Measurements from ENCODE around the gene NFAM1.

Gene NFAM1

DNA sequence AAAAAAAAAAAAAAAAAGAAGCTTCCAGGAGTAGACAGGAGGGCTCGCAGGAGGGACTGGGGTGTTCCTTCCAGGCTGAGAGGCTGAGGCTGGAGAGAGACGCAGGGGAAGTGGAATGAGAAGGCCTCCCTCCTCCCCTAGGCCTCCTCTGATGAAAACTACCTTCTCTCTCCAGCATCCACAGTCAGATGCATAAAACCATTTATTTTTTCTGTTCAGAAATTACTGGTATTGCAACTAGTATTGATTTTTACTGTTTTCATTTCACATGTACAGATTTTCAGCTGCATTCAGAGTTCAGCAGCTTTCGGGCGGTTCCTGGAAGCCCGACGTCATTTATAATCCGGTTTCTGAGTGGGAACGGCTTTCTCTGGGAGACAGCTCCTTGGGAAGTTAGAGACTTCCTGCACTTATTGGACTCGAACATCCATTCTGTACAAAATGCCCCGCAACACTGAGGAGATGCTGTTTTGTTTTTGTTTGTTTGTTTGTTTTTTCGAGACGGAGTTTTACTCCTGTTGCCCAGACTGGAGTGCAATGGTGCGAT is 6.9 kb upstream of the NFAM1 start:
- no peak for DNase-seq

DNA sequence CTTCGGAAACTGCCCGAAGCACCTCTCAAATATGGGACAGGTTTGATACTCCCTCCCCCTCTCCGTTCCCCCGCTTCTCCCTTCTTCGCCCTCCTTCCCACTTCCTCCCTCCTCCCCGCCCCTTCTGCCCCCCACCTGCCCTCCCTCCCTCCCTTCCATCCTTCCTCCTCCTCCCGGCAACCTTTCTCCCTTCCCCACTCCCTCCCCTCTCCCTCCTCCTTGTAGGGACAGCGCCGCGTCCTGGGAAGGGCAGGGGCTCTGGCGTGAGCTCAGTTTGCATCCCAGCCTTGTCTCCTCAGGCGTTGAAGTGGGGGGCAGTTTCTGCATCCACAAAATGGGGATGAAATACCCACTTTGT is 6.1 kb upstream of the NFAM1 start:
- DNase-seq = no peak

DNA sequence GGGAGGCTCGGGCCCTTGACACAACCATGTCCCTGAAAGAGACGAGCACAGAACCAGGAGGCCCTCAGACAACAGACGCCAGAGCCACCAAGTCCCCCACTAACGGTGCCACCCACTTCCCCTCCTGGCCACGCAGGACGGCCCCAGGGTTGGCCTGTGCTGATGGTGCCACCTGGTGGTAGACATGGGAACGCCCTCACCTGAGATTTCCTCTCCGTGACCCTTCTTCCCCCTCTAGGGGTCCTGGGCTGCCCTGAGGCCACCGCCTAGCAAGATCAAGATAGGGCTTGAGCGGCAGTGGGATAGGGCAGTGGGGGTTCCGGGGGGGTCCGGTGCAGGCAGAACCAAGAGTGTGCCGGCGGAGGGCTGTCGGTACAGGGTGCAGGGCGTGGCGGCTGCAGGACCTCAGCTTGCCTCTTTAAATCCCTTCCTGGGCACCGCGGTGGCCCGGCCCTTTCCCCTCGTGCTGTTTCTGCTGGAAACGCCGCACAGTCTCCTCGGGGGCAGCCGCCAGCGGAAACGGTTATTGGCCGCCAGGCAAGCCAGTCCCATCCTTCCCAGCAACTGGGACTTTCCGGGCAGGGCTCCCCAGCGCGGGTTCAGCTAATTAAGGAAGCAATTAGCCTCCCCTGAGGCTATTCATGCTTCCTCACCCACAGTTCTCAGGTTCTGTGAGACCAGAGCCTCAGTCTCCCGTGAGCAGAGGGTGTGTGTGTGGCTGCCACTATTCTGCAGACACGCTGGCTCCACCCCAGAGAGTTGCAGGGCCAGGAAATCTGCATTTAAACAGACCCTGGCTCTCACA is 5.5 kb upstream of the NFAM1 start:
- DNase-seq = peak; percentile 90

DNA sequence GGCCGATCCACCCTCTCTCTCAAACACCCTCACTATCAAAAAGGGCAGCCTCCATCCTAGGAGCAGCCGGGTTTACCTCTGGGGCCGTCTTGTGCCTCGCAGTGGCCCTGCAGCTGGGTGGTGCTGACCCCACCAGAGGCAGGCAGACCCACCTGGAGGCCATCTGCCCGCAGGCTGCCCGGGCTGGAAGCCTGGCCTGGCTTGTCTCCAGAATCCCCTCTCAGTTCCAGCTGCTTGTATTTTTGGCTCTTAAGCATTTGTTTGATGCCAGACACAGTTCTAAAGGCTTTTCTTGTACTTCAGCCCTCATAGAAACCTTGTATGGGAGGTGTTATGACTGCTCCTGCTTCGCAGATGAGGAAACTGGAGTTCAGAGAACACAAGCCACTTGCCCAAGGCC is 4.2 kb upstream of the NFAM1 start:
- no peak for DNase-seq

DNA sequence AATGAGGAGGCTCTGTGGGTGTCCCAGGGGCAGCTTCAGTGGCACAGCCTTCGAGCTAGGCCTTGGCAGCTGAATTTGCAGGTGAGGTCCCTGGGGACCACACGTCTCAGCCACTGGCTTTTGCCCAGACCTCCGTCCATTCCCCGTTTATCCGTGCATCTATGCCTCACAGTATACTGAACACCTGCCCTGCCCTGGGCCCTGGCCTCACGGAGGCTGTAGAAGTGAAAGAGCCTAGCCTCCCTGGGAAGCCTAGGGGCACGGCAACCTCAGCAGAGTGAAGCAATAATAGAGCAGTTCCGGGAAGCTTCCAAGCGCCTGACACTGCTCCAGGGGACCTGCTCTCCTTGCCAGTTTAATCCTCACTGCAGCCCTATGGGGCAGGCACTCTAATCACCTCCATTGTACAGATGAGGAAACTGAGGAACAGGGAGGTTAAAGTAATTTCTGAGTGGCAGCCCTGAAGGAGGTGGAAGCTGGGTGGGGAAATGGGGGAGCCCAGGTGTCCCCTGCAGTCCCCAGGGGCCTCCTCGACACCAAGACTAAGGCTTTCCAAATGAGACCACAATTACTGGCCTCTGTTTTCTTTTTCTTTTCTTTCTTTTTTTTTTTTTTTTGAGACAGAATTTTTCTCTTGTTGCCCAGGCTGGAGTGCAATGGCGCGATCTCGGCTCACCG is 2.7 kb upstream of the NFAM1 start:
- DNase-seq = peak; percentile 54

DNA sequence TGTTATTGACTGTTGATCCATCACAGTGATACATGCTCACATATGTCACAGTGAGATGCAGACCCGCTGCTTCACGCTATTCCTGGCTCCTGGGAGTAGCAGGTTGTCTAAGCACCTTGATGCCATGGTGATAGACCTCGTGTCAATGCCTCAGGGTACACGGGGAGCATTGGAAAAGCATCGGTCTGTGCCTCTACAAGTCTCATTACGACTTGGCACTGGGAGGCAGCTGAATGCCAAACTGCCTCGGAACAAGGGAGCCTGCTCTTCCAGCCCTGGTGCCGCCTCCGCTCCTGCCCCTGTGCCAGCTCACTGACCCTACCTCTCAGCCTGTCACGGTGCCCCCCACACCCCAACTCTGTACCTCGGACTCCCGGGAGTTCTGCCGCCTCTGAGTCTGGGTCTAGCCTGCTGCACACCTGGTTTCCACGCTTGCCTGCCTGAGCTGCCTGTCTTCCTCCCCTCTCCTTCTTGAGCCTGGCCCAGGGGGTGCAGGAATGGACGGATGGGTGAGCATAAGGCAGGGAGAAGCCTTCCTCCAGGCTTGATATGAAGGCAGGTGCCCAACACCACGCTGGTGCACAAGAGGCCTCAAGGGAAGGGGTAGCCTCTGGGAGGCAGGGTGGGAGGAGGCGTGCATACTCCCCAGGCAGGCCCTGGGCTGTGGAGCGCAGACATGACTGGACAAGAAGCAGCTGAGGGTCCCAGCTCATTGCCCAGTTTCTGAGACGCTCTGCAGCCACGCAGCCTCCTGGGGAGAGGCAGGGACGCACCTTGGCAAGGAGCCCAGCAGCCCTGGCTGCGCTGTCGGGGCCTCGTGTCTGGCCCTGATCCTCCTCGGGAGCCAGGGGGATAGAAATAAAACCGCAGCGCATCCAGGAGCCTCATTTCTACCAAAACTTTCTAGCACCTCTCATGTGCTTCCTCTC is 1.8 kb upstream of the NFAM1 start:
- peak; percentile 52 for DNase-seq

DNA sequence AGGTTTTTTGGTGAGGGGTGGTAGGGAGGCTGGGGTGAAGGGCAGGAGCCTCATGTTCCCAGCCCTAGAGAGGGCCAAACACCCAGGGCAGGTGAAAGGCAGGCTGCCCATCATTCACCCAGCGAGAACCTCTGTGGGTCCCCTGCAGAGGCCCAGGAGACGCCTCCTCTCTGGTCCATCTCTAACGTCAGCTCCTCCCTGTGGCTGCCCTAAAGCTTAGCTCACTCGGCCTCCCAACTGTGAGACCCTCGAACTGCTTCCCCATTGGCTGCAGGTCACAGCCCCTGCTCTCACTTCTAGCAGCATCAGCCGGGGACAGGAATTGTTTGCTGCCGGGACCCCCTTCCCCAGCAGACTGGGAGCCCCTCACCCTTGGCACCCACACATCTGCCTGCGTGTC is 615 bp upstream of the NFAM1 start:
- peak; percentile 40 for DNase-seq

DNA sequence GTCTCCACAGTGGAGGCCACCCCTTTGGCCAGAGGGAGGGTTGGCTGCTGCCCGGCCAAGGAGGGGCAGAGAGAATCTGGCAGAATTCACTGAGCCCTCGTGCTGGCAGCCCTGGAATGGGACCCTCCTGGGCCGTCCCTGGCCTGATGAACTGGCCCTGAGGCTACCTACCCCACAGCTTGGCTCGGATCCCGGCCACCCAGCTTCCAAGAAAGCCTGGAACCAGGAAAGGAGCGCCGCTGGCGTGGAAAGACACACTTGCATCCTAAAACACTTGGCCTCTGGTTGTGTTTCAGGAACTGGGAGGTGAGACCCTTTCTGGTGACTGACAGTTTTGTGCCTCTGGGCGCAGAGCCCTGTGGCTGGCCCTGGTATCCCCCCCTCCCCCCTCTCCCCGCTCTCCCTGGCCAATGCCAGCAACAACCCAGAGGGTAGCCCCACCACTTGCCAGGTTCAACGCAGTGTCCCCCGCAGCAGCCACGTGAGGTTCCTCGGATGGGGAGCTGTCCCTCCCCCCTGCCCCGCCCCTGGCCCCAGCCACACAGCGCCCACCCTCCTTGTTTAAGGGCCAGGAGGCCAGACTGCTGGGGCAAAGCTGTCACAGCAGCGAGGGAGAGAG is 693 bp downstream of the NFAM1 start:
- peak; percentile 47 for DNase-seq

DNA sequence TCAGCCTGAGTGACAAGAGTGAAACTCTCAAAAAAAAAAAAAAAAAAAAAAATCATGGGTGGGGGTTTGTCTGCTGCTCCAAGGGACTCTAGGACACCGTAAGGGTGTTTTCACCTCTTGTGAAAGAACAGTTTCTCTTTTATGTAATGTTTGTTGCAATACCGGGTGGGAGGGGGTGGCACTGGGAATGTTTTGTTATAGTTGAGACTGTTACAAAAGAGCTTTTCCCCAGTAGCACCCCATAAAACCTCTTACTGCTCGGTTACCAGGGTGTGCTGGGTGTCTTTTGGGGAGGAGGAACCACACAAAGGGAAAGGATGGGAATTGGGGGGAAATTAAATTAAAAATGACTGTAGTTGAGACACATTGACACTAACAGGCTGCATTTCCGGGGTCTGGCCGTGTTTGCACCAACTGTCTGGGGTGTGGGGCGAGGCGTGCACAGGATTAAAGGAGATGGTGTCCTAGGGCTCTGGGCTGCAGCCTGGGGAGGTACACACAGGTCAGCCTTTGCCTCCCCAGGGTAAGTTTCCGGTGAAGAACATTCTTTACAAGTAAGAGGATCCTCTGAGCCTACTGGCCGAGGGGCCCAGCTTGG is 1.6 kb downstream of the NFAM1 start:
- peak; percentile 37 for DNase-seq

DNA sequence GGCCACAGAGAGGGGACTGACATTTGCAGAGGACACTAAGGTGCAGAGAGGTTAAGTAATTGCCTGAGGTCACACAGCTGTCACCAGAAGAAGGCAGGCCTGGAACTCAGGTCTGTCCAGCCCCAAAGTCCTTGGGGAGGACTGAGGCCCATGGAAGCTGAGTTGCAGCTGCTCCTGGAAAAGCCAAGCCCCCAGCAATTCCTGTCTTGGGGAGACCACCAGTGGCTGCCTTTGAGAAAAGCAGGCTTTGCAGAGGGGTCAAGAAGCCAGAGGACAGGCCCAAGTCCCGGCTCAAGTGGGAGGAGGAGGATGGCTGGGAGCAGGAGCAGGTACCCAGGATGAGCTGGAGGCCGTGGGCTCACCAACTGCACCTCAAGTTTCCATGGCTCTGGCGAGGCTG is 3.4 kb downstream of the NFAM1 start:
- no peak for DNase-seq

DNA sequence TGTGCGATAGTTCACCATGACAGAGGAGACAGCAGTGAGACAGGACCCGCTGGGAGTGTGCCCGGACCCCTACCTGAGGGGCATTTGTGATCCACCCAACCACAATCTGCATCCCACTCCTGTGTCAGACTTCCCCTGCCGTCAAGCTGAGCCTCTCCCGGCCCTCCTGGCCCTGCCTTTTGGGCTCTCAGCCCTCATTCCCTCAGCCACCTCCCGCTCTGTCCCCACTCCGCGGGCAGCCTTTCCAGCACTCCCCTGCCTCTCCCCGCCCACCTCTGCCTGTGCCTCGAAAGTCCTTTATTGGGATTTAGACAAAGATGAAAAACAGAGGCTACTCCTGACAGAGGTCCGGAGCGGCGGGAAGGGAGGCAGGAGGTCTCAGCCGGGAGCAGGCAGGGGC is 4.2 kb downstream of the NFAM1 start:
- no peak for DNase-seq

DNA sequence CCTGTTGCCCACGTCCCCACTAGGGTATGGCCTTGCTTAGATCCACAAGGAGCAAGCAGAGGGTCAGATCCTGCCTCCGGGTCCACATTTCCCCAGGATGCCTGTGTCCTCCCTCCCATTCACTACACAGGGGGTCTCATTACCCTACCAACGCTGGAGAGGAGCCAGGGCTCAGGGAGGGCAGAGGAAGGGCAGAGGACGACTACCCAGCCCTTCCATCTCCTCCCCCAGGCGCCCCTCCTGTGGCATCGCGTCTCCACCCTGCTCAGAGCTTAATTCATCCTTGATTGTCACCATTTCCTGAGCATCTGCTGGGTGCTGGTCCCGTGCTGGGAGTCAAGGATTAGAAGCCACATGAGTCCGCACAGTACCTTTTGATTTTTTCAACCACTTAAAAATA is 5.0 kb downstream of the NFAM1 start:
- no peak for DNase-seq

DNA sequence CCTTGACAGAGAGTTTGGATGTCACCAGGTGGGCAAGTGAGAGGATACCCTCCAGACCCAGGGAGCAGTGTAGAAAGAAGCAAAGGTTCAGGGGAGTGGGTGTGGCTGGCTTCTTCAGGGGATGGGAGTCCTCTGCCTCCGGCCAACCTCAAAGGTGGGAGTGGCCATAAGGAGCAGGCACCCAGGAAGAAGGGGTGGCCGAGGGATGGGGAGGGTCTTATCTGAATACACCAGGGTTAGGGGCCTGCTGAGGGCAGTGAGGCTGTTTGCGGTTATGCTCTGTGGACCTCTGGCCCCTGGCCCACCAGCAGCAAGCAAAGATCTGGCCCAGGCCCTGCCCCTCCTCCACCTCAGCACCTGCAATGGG is 6.2 kb downstream of the NFAM1 start:
- DNase-seq = no peak

DNA sequence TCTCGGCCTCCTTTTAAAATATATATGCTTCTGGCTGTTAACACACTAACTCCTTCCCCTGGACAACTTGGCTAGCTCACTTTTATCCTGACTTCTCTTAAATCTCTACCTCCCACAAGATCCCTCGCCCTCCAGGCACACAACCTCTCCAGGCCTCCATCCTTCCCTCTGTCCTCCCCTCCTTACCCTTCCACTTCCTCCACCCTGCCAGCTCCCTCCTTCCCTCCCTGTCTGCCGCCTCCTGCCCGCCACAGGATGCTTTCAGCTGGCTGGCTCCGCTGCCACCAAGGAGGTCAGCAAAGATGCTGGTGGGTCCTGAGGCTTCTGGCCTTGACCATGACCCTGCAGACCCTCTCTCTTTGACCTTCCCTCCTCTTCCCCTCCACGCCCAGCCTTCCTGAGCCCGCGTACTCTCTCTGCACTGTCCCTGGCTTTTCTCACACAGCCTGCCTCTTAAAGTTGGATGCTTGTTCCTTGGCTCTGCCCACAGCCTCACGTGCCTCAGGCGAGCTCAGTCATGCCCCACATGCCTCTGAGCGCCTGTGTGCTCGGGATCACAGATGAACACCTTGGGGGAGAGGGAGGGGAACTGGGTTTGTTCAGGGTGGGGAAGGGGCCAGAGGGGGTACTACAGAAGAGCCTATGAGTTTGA is 6.7 kb downstream of the NFAM1 start:
- no peak for DNase-seq

DNA sequence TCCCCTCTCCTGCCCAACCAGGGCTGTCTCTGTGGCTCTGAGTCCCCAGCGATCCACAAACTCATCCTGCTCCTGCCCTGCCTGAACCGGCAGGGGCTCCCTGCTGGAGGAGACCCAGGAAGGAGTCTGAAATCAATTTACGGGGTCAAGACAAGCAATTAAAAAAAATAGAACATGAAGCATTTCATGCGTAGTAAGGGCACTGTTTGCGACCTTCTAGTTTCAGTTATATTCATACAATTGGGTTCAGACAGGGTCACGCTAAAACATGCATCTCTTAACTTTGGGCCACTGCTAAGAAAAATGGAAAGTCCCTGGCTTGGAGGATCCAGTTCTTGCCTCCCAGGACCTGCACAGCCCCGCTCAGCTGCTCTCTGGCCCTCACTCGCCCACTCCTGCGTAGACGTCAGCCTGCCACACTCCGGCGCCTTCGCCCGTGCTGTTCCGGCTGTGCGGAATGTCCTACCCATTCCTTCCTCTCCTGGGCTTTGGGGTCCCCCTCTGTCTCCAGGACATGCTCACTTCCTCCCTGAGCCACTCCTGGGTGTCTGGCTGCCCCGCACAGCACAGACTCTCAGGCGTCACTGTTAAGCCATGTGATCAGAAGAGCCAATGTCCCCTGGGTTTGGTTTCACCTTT is 12.8 kb downstream of the NFAM1 start:
- DNase-seq = no peak

DNA sequence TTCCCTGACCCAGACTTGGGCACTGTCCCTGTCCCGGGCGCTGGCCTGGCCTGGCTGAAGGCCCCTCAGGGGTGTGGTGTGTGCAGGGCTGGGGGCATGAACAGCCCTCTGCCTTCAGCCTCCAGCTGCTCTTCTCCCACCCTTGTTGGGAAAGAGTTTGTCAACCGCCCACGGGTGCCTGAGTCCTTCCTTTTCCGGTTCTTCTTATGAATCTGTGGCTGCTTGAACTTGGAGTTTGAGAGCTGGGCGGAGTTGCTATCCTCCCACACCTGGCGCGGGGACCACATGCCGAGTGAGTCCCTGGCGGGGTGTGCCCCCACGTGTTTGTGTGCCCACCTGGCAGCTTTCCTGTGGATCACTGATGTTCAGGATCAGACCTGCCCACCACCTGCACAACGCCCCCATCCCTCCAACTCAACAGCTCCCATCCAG is 13.4 kb downstream of the NFAM1 start:
- DNase-seq = no peak

DNA sequence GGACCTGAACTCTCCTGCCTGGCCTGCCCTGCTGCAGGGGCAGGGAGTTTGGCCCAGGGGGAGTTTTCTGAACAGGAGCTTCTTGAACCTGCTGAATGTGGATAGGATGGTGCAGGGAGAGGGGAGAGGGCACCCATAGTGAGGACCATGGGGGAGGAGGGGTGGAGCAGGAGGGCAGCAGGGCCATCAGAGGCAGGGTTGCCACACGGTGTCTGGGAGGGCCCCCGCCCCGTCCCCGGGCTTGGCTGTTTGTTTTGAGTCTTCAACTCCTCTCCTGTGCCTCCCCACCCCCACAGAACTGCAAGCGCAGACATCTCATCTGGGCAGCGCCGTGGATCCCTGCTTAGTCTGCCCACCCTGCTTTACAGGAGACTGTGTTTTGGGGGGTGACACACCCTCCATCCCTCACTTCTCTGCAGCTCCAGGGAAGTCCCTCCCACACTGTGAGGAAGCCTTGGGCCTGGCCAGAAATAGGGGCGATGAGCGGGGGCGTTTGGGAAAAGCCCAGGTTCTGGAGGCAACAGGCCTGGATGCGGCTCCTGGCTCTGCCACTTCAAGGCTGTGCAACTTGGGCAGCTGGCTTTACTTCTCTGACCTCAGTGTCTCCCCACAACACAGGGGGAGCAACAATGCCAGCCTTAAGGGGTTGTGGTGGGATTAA is 14.4 kb downstream of the NFAM1 start:
- DNase-seq = no peak

DNA sequence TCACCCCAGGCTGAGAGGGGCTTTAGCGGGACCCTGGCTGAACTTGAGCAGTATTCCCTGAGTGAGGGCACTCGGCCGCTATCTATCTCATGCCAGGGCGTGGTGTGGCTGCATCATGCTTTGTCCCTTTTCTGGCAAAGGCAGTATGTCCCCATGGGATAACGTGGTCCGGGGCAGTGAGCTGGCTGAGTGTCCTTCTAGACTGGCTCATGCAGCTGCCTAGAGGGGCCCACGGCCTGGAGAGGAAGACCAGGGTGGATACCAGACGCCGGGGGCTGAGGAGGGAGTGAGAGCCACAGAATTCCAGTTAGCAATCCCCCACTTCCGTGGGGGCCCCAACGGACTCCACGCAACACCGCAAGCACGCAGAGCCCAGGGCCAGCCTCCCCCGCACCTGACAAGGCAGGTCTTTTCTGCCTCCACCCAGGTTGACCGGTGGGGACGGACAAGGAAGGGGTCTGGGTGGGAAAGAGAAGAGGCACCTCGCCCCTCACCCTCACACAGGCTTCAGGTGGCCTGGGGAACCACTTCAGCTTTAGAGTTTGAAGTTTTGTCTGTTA is 15.5 kb downstream of the NFAM1 start:
- no peak for DNase-seq

DNA sequence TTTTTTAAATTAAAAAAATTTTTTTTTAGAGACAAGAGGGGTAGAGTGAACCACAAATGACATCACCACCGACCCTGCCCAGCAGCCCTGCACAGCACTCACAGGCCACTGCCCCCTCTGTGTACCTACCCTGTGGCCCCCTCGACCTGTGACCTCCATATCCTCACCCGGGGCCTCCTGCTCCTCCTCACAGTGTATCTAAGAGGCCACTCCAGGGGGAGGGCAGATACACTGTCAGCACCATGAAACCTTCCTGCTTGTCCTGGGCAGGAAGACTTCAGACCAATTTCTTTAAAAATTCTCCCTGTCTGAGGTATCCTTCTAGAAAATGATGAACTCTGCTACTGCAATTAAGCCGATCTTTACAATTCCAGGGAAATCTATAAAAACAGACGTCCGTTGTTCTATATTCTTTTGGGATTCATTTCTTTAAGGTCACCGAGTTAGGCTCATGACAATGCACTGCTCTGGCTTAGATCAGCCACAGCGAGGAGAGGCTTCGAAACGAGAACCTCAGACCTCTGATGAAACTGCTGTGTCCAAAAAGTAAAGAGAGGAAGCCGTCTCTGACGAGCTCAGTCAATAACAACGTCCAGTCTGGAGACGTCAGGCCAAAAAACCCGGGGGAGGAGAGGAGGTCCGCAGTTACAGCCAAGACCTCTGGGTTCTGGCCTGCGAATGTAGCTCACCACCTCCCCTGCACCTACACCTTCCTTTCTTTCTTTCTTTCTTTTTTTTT is 17.5 kb downstream of the NFAM1 start:
- DNase-seq = no peak

DNA sequence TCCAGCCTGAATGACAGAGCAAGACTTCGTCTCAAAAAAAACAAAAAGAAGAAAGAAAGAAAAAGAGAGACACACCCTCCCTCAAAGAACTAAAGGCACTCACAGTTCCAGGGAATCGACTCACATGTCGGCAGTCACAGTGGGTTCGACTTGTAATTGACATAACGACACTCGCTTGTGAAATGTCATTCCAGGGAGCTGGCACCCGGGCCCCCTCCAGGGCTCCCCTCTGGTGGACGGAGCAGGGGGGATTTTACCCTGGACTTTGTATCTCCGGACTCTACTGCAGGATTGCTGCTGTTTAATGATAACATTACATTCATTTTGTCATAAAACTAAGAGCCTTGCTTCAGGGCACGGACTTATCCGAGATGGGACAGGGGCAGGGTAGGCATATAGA is 18.2 kb downstream of the NFAM1 start:
- no peak for DNase-seq

Data from islet precursor cell (in vitro differentiated cells).